ENCODE measurements around the gene IFNL2.

IFNL2 gene

DNA sequence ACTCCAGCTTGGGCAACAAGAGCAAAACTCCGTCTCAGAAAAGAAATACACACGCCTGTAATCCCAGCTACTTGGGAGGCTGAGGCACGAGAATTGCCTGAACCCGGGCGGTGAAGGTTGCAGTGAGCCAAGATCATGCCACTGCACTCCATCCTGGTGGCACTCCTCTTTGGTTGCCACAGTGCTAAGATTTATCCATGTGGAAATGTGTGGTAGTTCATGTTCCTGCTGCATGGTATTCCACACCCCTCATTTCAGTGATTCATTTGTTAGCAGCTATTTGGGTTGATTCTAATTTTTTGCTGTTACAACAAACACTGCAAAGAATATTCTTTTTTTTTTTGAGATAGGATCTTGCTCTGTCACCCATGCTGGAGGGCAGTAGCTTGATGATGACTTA, 35.5 kb upstream of the IFNL2 start:
- H3K4me3 ChIP-seq (IDR thresholded peaks at IDR 0.05; ENCODE audit: insufficient read depth, low read depth, low read length): no peak overlapping the region
- TF ChIP-seq, protein P1, sequence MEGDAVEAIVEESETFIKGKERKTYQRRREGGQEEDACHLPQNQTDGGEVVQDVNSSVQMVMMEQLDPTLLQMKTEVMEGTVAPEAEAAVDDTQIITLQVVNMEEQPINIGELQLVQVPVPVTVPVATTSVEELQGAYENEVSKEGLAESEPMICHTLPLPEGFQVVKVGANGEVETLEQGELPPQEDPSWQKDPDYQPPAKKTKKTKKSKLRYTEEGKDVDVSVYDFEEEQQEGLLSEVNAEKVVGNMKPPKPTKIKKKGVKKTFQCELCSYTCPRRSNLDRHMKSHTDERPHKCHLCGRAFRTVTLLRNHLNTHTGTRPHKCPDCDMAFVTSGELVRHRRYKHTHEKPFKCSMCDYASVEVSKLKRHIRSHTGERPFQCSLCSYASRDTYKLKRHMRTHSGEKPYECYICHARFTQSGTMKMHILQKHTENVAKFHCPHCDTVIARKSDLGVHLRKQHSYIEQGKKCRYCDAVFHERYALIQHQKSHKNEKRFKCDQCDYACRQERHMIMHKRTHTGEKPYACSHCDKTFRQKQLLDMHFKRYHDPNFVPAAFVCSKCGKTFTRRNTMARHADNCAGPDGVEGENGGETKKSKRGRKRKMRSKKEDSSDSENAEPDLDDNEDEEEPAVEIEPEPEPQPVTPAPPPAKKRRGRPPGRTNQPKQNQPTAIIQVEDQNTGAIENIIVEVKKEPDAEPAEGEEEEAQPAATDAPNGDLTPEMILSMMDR (conservative IDR thresholded peaks at IDR 0.05; ENCODE audit: low read depth, low read length): no peak
- H3K27ac ChIP-seq: no peak overlapping the region
- no peaks in the 10 kb centered on the region for H4K20me1 ChIP-seq (ENCODE audit: insufficient read depth)
- peaks cover 3% of the 10 kb centered on the region for H3K4me1 ChIP-seq (ENCODE audit: low read depth, poor library complexity, severe bottlenecking)
- H3K9ac ChIP-seq: no peak overlapping the region
- H3K79me2 ChIP-seq (ENCODE audit: insufficient read depth, low read depth): no peaks in the 10 kb centered on the region
- no peaks in the 10 kb centered on the region for H3K36me3 ChIP-seq (ENCODE audit: insufficient read depth)
- no peak overlapping the region for H3K4me2 ChIP-seq
- H3K27me3 ChIP-seq (ENCODE audit: insufficient read depth, low read depth): no peaks in the 10 kb centered on the region
- H2AFZ ChIP-seq (ENCODE audit: low read depth): no peak overlapping the region

DNA sequence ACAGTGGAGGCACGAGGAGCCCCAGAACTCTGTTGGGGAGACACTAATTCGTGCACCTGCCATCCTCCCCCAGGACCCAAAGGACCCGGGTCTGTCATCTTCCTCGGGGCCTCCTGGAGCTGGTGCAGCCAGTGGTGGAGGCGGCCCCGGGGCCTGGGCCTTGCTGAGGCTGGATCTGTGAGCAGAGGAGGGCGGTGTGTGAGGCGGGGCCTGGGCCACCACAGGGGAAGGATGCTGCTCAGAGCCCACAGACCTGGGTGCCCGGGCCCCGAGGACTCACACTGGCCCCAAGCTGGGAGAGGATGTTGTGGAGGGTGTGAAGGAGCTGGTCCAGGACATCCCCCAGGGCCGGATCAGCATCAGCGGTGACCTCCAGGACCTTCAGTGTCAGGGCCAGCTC, 31.7 kb upstream of the IFNL2 start:
- H3K36me3 ChIP-seq (ENCODE audit: insufficient read depth): no peaks in the 10 kb centered on the region
- H3K4me2 ChIP-seq: no peak overlapping the region
- H2AFZ ChIP-seq (ENCODE audit: low read depth): no peak overlapping the region
- H3K27ac ChIP-seq: no peak overlapping the region
- no peaks in the 10 kb centered on the region for H3K79me2 ChIP-seq (ENCODE audit: insufficient read depth, low read depth)
- TF ChIP-seq, protein P1 (conservative IDR thresholded peaks at IDR 0.05; ENCODE audit: low read depth, low read length): no peak
- H3K4me1 ChIP-seq (ENCODE audit: low read depth, poor library complexity, severe bottlenecking): peaks cover 9% of the 10 kb centered on the region
- no peaks in the 10 kb centered on the region for H4K20me1 ChIP-seq (ENCODE audit: insufficient read depth)
- H3K4me3 ChIP-seq (IDR thresholded peaks at IDR 0.05; ENCODE audit: insufficient read depth, low read depth, low read length): no peak overlapping the region
- H3K9ac ChIP-seq: no peak overlapping the region
- no peaks in the 10 kb centered on the region for H3K27me3 ChIP-seq (ENCODE audit: insufficient read depth, low read depth)

DNA sequence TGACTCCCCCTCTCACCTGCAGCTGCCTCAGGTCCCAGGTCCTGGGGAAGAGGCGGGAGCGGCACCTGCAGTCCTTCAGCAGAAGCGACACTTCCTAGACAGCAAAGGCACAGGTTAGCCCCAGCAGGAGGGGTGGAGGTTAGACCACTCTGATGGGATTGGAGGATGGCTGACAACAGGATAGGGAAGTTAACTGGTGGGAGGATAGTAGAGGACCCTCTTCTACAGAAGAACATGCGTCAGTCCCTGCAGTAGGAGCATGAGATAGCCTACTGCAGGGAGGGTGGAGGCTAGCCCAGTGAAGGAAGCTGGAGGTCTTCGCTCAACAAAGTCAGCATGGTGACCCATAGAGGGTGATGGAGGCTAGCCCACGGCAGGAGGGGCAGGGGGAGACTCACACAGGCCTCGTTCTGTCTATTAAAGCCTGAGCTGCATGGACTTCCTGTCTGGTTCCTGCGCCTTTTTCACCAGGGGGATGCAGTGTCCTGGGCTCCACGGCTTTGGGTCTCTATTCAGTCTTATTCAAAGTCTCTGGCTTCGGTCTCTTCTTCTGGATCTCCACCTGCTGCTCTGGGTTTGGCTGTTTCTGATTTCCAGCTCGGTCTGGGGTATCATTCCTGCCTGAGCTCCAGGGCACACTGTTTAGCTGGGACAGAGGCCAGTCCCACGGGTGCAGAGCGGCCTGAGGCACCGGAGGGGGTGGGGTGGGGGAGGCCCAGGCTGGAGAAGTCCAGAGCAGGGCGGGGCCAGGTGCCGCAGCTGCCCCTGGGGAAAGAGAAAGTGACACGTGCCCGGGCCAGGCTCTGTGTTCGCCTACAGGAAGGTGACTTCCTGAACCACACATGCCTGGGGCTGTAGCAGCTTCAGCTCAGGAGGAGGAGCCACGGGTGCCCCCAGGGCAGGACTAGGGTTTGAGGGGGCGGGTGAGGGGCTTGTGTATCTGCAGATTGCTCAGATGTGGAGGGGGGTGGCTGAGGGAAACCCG, 30.7 kb upstream of the IFNL2 start:
- H3K27me3 ChIP-seq (ENCODE audit: insufficient read depth, low read depth): no peaks in the 10 kb centered on the region
- no peak overlapping the region; the same call in 1 of the 2 replicates for H3K9ac ChIP-seq
- H3K4me2 ChIP-seq: peak overlapping the region; percentile 34; the same call in 1 of the 2 replicates
- TF ChIP-seq, protein P1 (conservative IDR thresholded peaks at IDR 0.05; ENCODE audit: low read depth, low read length): no peak
- no peaks in the 10 kb centered on the region for H3K36me3 ChIP-seq (ENCODE audit: insufficient read depth)
- H3K79me2 ChIP-seq (ENCODE audit: insufficient read depth, low read depth): no peaks in the 10 kb centered on the region
- H3K4me1 ChIP-seq (ENCODE audit: low read depth, poor library complexity, severe bottlenecking): peaks cover 9% of the 10 kb centered on the region
- H4K20me1 ChIP-seq (ENCODE audit: insufficient read depth): no peaks in the 10 kb centered on the region
- no peak overlapping the region for H3K4me3 ChIP-seq (IDR thresholded peaks at IDR 0.05; ENCODE audit: insufficient read depth, low read depth, low read length)
- H2AFZ ChIP-seq (ENCODE audit: low read depth): peak overlapping the region; percentile 56
- no peak overlapping the region for H3K27ac ChIP-seq

DNA sequence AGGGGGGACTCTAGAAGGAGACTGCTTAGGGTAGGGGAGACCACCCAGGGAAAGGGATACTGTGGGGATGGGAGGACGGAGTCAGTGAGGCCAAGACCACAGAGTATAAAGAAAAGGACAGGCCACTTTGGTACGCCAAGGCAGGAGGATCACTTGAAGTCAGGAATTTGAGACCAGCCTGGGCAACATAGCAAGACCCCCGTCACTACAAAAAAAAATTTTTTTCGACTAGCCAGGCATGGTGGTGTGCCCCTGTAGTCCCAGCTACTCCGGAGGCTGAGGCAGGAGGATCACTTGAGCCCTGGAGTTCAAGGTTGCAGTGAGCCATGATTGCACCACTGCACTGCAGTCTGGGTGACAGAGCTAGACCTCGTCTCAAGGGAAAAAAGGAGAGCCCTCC, 30.0 kb upstream of the IFNL2 start:
- H2AFZ ChIP-seq (ENCODE audit: low read depth): peak overlapping the region; percentile 56; the same call in 1 of the 2 replicates
- no peaks in the 10 kb centered on the region for H4K20me1 ChIP-seq (ENCODE audit: insufficient read depth)
- peaks cover 9% of the 10 kb centered on the region for H3K4me1 ChIP-seq (ENCODE audit: low read depth, poor library complexity, severe bottlenecking)
- peak overlapping the region; percentile 34; the same call in 1 of the 2 replicates for H3K4me2 ChIP-seq
- TF ChIP-seq, protein P1 (conservative IDR thresholded peaks at IDR 0.05; ENCODE audit: low read depth, low read length): no peak
- no peak overlapping the region; the same call in 1 of the 2 replicates for H3K9ac ChIP-seq
- no peaks in the 10 kb centered on the region for H3K27me3 ChIP-seq (ENCODE audit: insufficient read depth, low read depth)
- H3K27ac ChIP-seq: no peak overlapping the region
- H3K4me3 ChIP-seq (IDR thresholded peaks at IDR 0.05; ENCODE audit: insufficient read depth, low read depth, low read length): no peak overlapping the region
- H3K79me2 ChIP-seq (ENCODE audit: insufficient read depth, low read depth): no peaks in the 10 kb centered on the region
- H3K36me3 ChIP-seq (ENCODE audit: insufficient read depth): no peaks in the 10 kb centered on the region
